ENCODE measurements around the gene S100PBP. TPM values are rescaled to one million over a fixed set of nuclear protein-coding genes. Genes with fewer than 3 reads are reported as not detected.

Gene S100PBP
- total and polyA plus RNA-seq, 12 donors = 3.7 to 19.2 (median 11.5) TPM

DNA sequence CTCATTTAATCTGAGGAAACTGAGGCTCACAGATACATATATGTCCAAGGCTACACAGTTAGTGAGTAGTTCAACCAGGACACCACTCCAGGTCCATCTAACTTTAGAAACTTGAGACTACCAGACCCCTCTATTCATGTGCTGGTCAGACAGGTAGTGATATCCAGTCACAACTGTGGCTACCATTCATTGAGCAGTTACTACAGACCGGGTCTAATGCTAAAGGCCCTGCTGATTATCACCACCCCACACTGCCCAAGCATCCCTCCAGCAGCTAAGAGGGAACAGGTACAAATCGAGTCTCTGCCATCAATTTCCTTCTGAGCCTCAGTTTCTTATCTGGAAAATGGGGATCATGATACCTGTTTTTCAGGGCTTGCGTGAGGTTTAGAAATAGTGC is 74.2 kb downstream of the S100PBP start:
- Histone ChIP-seq H3K27me3 (peaks cover 18 to 77% (median 57%) of the 10 kb centered on the region in 7 donors), H3K9me3 (no peaks in the 10 kb centered on the region), H3K36me3 (no peaks in the 10 kb centered on the region), H3K4me3 (no peak overlapping the region), H3K27ac (no peak overlapping the region), H3K4me1 (peaks cover 2 to 13% (median 9%) of the 10 kb centered on the region in 9 donors)
- ATAC-seq (no peak), DNase-seq (no peak)
- TF ChIP-seq, protein P1, sequence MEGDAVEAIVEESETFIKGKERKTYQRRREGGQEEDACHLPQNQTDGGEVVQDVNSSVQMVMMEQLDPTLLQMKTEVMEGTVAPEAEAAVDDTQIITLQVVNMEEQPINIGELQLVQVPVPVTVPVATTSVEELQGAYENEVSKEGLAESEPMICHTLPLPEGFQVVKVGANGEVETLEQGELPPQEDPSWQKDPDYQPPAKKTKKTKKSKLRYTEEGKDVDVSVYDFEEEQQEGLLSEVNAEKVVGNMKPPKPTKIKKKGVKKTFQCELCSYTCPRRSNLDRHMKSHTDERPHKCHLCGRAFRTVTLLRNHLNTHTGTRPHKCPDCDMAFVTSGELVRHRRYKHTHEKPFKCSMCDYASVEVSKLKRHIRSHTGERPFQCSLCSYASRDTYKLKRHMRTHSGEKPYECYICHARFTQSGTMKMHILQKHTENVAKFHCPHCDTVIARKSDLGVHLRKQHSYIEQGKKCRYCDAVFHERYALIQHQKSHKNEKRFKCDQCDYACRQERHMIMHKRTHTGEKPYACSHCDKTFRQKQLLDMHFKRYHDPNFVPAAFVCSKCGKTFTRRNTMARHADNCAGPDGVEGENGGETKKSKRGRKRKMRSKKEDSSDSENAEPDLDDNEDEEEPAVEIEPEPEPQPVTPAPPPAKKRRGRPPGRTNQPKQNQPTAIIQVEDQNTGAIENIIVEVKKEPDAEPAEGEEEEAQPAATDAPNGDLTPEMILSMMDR (IDR thresholded peaks at IDR 0.05) = no peak
- intact Hi-C loops (cut with DNase I) = no loop called here
- WGBS, 2 donors = 88 to 91% methylated on average over 3 of the region's 3 CpGs

DNA sequence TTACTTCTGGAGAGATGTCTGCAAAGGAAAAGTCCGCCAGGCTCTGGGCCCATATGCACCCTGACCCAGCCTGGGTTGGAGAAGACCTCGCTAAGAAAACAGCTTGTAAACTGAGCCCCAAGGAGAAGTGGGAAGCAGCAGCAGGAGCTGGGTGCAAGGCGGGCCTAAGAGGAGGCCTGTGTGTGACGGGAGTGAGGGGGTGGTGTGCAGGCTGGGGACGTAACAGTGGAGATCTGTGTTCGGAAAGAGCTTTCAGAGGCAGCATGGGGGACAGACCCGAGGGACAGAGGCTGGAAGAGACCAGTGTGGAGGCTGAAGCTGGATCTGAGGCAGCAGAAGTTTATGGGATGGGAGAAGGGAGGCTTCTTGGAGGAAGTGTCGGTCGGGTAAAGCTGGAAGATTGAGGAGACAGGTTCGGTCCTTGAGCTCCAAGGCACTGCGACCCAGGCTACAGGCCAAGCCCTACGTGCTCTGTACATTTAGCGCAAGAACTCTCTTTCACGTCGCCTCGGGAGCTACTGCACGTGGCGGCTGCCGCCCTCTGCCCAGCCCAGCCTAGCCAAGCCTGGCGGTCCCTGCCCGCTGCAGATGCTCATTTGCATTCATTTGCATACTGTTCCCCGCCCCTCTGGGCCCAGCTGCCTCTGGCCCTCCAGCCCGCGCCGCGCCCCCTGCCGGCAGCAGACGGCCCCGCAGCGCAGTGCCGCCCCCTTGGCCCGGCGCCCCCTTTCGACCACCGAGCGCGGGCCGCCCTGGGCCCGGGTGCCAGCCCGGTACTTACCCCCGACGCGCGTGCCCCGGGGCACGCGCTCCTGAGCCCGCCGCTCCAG is 75.1 kb downstream of the S100PBP start:
- Histone ChIP-seq H3K4me1 (peaks cover 2 to 12% (median 8%) of the 10 kb centered on the region in 9 donors), H3K36me3 (no peaks in the 10 kb centered on the region), H3K4me3 (peak overlapping the region in 9 of 10 donors; percentile 31 to 56 (median 50)), H3K27ac (no peak overlapping the region), H3K27me3 (peaks cover 9 to 68% (median 47%) of the 10 kb centered on the region in 7 donors), H3K9me3 (no peaks in the 10 kb centered on the region)
- 18 to 20% methylated on average over 47 to 49 of the region's 49 CpGs for WGBS, 2 donors
- DNase-seq = no peak
- TF ChIP-seq, protein P1 (IDR thresholded peaks at IDR 0.05) = peak; percentile 16 to 60 (median 38)
- ATAC-seq = peak in 3 of 8 donors; percentile 19 to 22 (median 20)
- intact Hi-C loops (cut with DNase I) = no loop called here

DNA sequence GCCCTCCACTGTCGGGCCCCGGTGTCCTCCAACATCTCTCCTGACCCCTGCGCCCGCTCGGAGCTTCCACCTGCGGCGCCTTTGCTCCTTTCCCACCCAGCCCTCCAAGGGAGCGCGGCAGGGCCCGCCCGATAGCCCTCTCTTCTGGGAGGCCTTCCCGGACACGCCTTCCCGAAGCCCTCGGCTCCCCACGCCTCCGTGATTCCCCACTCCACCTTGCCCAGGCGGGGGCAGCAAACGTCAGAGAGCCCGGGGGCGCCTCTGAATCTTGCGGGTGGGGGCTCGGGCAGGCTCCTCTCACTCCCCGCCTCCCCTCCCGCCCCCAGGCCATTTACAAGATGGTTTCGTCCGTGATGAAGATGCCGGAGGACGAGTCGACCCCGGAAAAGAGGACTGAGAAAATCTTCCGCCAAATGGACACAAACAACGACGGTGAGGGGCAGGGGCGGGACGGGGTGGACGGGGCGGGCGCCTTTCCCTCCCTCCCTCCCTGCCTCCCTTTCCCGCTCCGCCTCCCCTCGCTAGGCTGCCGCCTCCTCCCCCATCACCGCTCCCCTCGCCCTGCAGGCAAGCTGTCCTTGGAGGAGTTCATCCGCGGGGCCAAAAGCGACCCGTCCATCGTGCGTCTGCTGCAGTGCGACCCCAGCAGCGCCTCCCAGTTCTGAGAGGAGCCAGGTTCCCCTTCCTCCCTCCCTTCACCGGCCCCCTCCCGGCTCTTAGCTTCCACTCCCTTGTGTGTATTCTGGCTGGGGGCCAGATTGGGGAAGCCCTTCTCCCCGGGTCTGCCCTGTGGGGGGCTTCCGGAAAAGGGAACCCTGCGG is 76.0 kb downstream of the S100PBP start:
- H3K27ac ChIP-seq = peak overlapping the region in 1 of 10 donors; percentile 9
- H3K27me3 ChIP-seq = peaks cover 7 to 59% (median 40%) of the 10 kb centered on the region in 7 donors
- no peaks in the 10 kb centered on the region for H3K9me3 ChIP-seq
- ATAC-seq (peak in 7 of 8 donors; percentile 23 to 69 (median 50)), DNase-seq (no peak)
- 2 to 5% methylated on average over 49 to 58 of the region's 58 CpGs for WGBS, 2 donors
- H3K4me1 ChIP-seq = peaks cover 2 to 12% (median 8%) of the 10 kb centered on the region in 9 donors
- no peaks in the 10 kb centered on the region for H3K36me3 ChIP-seq
- TF ChIP-seq, protein P1 (IDR thresholded peaks at IDR 0.05) = peak in 2 of 9 donors; percentile 22 to 48
- peak overlapping the region in 9 of 10 donors; percentile 31 to 56 (median 50) for H3K4me3 ChIP-seq
- intact Hi-C loops (cut with DNase I) = no loop called here

DNA sequence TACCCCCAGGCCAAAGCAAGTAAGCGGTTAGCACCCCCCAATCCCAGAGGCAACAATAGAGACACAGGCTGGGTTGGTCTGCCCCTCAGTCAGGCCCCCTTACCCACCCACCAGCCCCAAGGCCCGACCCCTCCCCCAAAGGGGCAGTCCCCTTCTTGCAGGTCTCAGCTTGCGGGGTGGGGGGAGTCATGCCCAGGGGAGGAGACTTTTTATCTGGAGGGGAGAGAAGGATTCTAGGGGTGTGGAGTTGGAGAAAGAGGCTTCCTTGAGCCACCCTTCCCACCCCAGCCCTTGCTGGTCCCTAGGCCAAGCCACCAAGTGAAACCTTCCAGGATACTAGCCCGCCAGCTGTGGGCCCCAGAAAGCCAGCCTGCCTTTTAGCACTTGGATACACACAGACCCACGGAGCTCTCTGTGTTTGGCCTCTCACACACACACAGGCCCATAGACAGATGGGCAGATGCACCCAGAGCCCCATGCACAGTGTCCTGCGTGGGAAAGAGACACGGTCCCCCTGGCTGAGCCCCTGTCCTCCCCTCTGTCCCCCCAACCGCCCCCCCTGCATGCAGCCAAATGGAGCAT is 76.7 kb downstream of the S100PBP start:
- no peak overlapping the region for H3K27ac ChIP-seq
- no peaks in the 10 kb centered on the region for H3K9me3 ChIP-seq
- H3K36me3 ChIP-seq = no peaks in the 10 kb centered on the region
- DNase-seq (no peak), ATAC-seq (peak in 1 of 8 donors; percentile 9)
- H3K4me1 ChIP-seq = peaks cover 2 to 12% (median 8%) of the 10 kb centered on the region in 9 donors
- intact Hi-C loops (cut with DNase I) = no loop called here
- H3K4me3 ChIP-seq = peak overlapping the region in 7 of 10 donors; percentile 31 to 56 (median 53)
- WGBS, 2 donors = 74 to 79% methylated on average over 8 of the region's 8 CpGs
- peaks cover 7 to 52% (median 38%) of the 10 kb centered on the region in 7 donors for H3K27me3 ChIP-seq
- TF ChIP-seq, protein P1 (IDR thresholded peaks at IDR 0.05) = no peak

Data from heart right ventricle (tissue), 16 donors.